OCI-LY7 (cell line): Measurements from ENCODE around the gene PDZD7.

Experiments used
- CTCF ChIP-seq: fragments of 200-600 bp; sonication (generic); conservative IDR thresholded peaks from 2 replicates; pipeline ENCODE4 v1.5.1; 2014; ENCODE audit warnings: mild to moderate bottlenecking, antibody characterized with exemption, low read length, moderate library complexity, mixed read lengths
- EZH2phosphoT487 ChIP-seq: fragments of 200-600 bp; sonication (generic); IDR thresholded peaks from 2 replicates; pipeline ENCODE4 v1.6.1; 2018; ENCODE audit warnings: low read depth, borderline replicate concordance, mild to moderate bottlenecking, mixed run types, antibody characterized with exemption, low read length, moderate library complexity, mixed read lengths

- no peak for TF ChIP-seq CTCF
- no peak for TF ChIP-seq EZH2phosphoT487
Measured at GRCh38 chr10:101005361-101005760, 25.6 kb downstream of the PDZD7 start.
